ENCODE data around the gene NEK8. TPM values are rescaled to one million over a fixed set of nuclear protein-coding genes. Genes with fewer than 3 reads are reported as not detected.

Gene NEK8
- 2.9 and 3.9 TPM in 2 replicates for total RNA-seq

DNA sequence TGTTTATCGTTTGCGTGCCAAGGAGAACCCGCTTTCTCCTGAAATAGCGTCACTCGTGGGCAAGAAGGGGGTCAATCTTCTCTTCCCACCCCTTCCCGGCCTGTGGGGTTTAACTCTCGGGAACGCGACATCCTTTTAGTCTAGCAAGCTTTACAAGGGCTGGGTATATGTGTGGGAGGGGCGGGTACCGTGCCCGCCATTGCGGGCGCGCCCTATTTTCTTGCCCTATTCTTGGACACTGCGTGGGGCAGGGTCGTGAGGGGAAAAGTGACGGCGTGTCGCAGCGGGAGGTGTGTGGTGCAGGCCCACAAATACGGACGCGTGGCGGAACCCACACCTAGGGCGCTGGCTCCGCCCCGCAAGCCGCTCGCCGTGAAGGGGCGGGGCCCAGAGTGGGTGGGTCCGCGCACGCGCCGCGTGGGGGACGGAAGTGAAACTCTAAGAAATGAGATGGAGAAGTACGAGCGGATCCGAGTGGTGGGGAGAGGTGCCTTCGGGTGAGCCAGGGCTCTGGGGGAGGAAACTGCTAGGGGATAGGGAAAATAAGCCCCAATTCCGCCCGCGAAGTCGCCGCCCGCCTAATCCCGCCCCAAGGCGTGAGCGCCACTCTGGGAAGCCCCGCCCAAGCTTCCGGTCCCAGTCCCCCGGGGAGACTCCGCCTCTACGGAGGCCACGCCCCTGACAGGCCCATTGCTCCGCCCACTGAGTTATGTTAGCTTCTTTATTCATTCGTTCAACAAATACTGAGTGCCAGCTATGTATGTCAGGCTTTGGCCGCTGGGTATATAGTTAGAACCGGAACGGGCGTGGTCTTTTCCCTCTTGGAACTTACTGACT, at the start of gene NEK8:
Gene NEK8 (plus strand): TSS at position 425 of the 837 bp plus-strand sequence. CDS start 26 bp downstream, at position 451.
- peak; percentile 93 for DNase-seq

DNA sequence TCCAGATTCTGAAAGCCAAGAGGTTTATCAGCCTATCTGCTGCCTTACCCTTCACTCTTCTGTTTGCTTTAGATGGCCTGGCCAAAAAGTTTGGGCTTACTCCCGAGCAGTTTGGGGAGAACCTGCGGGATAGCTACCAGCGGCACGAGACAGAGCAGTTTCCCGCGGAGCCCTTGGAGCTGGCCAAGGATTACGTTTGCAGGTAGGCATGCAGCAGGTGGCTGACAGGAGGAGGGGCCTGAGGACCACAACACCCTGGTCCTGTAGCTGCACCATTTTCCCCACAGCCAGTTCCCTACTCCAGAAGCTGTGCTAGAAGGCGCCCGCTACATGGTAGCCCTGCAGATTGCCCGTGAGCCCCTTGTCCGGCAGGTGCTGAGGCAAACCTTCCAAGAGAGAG, 45.9 kb upstream of the NEK8 start:
- DNase-seq, result no peak

GRCh38 chr17:28684963-28685362, 43.6 kb upstream of the NEK8 start:
- peak; percentile 15 for DNase-seq

- DNase-seq, result no peak
These were observed 43.2 kb upstream of the NEK8 start for GRCh38 chr17:28685366-28685765.

GRCh38 chr17:28686296-28686695, 42.3 kb upstream of the NEK8 start:
- DNase-seq, result no peak

DNA sequence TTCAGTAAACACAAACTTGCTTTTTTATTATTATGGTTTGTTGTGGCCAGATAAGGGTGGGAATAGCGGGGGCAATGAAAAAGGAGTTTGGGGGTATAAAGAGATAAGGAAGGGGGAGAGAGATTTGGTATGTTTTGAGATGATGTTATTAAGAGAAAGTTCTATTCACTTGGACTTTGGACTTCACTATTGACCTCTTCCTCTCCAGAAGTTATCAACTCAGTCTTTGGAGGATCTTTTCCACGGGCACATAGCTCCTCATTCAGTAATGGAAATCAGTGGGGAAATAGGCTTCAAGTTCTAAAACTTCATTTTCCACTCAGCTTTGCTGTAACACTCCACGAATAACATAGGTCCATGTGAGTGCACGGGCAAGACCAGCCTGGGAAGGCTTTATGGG, 40.1 kb upstream of the NEK8 start:
- DNase-seq, result no peak

- no peak for DNase-seq
These were observed 39.6 kb upstream of the NEK8 start for GRCh38 chr17:28689011-28689410.

- no peak for DNase-seq
These were observed 34.7 kb upstream of the NEK8 start for GRCh38 chr17:28693869-28694268.

DNA sequence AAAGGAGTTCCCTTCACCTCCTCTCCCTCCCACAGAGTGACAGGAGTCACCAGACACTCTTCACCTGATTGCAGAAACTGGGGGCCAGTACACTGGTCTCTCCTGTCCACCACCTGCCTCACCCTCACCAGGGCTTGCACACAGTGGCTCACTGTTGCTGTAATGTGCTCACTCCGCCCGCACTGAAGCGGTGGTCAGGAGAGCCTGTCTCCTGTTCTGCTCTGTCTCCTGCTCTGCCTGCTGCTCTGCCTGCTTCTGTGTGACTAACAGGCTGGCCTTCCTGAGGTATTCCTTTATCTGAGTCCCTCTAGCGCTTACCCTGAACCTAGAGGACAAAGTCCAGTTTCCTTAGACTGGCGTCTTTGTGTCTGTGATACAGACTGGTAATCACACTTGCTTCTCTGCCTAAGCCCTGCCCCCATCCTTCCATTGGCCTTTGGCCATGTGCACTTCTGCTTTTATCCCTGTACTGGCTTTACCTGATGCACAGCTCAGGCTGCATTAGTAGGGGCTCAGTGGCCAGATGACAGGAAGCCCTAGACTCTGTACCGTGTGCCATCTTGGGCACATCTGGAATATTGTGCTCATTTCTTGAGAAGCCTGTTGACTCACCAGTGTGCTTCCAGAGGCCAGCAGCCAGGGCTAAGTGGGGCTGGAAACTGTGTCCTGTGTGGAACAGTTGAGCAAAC, 30.2 kb upstream of the NEK8 start:
- DNase-seq, result no peak

- DNase-seq, result no peak
These were observed 28.3 kb upstream of the NEK8 start for GRCh38 chr17:28700278-28700677.

GRCh38 chr17:28700830-28701492, 27.6 kb upstream of the NEK8 start:
- DNase-seq, result no peak

GRCh38 chr17:28702026-28702751, 26.4 kb upstream of the NEK8 start:
- DNase-seq, result no peak

GRCh38 chr17:28702752-28703150, 25.8 kb upstream of the NEK8 start:
- no peak for DNase-seq

- DNase-seq, result no peak
These were observed 24.9 kb upstream of the NEK8 start for GRCh38 chr17:28703552-28704218.

- no peak for DNase-seq
These were observed 24.2 kb upstream of the NEK8 start for GRCh38 chr17:28704219-28704858.

DNA sequence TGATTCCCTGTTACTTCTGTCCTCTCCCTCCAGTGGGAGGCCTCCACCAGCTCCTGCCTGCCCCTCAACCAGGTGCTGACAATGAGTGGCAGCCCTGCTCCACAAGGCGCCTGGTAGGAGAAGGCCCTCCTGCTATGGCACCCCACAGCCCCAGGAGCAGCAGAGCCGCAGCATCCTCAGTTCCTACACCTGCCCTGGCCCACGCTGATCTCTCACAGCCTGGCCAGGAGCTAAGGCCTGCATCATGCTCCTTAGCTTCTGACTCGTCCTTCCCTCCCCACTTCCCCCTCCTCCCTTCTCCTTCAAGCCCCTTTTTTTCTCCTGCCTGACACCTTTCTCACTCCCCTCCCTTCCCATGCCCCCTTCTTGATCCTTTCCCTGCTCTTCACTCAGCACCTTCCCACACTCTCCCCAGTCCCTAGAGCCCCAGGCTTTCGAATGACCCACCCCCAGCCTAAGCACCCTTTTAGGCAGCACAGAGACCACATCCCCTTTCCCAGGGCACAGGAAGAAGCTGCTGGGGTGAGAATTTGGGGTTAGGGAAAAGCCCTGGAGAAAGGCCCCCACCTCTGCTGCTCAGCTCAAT, 23.4 kb upstream of the NEK8 start:
- DNase-seq, result no peak

DNA sequence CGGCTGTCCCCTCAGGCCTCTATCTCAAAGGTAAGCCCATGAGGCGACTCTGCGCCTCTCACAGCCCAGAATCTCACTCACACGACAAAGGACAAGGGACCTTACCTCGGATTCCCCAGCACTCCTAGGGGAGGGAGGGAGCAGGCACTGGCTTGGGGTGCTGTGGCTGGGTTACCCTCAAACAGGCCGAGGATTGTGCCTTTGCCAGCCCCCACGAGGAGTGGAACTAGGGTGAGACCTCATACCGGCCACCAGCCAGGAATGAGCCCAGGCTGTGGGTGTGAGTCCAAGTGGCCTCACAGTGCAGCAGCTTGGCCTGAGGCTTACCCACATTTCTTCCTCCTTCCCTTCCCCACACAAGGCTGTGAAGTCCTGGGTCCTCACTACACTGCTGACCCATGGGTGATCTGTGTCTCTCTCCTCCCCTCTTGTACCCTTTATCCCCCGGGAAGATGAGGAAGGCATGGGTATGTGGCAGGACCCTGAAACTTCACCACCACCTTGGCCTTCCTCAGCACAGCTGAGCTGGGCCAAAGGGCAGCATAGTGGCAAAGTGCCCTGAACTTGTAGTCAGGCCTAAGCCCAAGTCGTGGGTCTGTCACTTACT, 22.8 kb upstream of the NEK8 start:
- DNase-seq, result no peak

DNA sequence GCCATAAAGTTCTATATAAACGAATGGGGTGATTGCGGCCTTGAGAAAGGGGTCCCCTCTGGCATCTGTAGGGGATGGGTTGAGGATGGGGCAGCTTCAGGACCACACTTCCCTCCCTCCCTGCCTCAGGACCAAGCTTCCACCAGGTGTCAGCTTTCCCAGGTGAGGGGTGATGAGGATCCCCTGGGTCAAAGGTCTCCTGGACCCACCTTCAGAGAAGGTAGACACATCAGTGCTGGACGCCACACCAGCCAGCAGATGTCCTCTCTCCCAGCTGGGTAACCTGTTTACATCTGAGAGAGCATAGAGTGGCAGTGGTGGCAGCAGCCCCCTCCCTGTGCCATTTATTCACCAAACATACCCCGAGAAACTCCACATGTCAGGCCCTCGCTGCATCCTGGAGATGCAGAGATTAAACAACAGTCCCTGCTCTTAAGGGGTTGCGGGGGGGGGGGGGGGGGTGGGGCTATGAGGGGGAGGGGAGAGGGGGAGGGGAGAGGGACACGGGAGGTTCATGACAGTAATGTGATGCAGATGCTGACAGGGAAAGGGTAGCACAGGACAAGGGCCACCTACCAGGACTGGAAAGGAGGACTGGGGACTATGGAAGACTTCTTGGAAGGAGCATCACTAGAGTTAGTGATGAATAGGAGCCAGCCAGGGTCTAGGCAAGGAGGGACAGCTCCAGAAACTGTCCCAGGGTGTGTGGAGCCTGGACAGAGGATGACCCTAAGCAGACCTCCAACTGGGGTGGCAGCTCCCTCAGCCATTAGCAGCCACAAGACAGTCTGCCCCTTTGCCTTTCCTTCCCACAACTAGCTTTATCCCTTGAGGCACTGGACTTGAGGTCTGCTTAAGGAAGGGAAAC, 21.9 kb upstream of the NEK8 start:
- DNase-seq, result no peak

DNA sequence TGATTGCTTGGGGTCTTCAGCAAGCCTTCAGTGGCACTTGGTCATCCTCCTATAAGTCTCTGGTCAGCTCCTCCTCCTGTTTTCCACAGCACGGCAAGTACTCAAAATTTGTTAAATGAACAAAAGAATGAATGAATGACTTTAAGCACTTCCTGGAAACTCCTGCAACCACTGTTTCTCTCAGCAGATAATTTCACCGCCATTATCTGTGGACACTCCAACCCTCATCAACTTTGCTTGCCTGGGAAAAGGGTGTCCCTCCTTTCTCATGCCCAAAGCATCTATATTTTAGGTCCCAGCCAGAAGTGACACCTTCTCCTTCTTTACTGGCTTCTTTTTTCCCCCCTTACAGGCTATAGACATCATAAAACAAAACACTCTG, 21.3 kb upstream of the NEK8 start:
- DNase-seq, result no peak
